Measurements from ENCODE around the gene YBEY.

Gene YBEY

GRCh38 chr21:46329796-46330195 is 43.7 kb downstream of the YBEY start:
- no peak for TF ChIP-seq CTCF (conservative IDR thresholded peaks at IDR 0.05; ENCODE audit: control insufficient read depth, insufficient read depth, low read depth, low read length)
- DNase-seq (ENCODE audit: low read depth): no peak
- no peak overlapping the region for H3K4me3 ChIP-seq (ENCODE audit: control insufficient read depth, low read depth, low read length)

- no peak overlapping the region for H3K4me3 ChIP-seq (ENCODE audit: control insufficient read depth, low read depth, low read length)
- TF ChIP-seq CTCF (conservative IDR thresholded peaks at IDR 0.05; ENCODE audit: control insufficient read depth, insufficient read depth, low read depth, low read length): no peak
- DNase-seq (ENCODE audit: low read depth): no peak
Observed at GRCh38 chr21:46334351-46335140, 48.4 kb downstream of the YBEY start.

- no peak for DNase-seq (ENCODE audit: low read depth)
- no peak for TF ChIP-seq CTCF (conservative IDR thresholded peaks at IDR 0.05; ENCODE audit: control insufficient read depth, insufficient read depth, low read depth, low read length)
Observed at GRCh38 chr21:46336603-46337002, 50.5 kb downstream of the YBEY start.

GRCh38 chr21:46340998-46341397 is 54.9 kb downstream of the YBEY start:
- no peak overlapping the region for H3K4me3 ChIP-seq (ENCODE audit: control insufficient read depth, low read depth, low read length)
- DNase-seq (ENCODE audit: low read depth): no peak
- no peak for TF ChIP-seq CTCF (conservative IDR thresholded peaks at IDR 0.05; ENCODE audit: control insufficient read depth, insufficient read depth, low read depth, low read length)

More at GRCh38 chr21:46336603-46337002, 50.5 kb downstream of the YBEY start:
- H3K4me3 ChIP-seq (ENCODE audit: control insufficient read depth, low read depth, low read length): no peak overlapping the region

GRCh38 chr21:46344219-46344915 is 58.2 kb downstream of the YBEY start:
- no peak for DNase-seq (ENCODE audit: low read depth)
- TF ChIP-seq CTCF (conservative IDR thresholded peaks at IDR 0.05; ENCODE audit: control insufficient read depth, insufficient read depth, low read depth, low read length): no peak
- no peak overlapping the region for H3K4me3 ChIP-seq (ENCODE audit: control insufficient read depth, low read depth, low read length)

- DNase-seq (ENCODE audit: low read depth): no peak
- TF ChIP-seq CTCF (conservative IDR thresholded peaks at IDR 0.05; ENCODE audit: control insufficient read depth, insufficient read depth, low read depth, low read length): no peak
- H3K4me3 ChIP-seq (ENCODE audit: control insufficient read depth, low read depth, low read length): no peak overlapping the region
Observed at GRCh38 chr21:46345861-46346260, 59.7 kb downstream of the YBEY start.
